H1 (cell line): ENCODE measurements around the gene DYSF.

Source experiments
- ASH2L ChIP-seq: fragments of 200-600, 300-600 bp; sonication (generic); IDR thresholded peaks from one replicate; pipeline ENCODE4 v1.7.1; 2017; ENCODE audit warnings: low read length
- ATF3 ChIP-seq: IDR thresholded peaks from 2 replicates; pipeline ENCODE4 v1.6.1; 2011; ENCODE audit warnings: low read depth, mild to moderate bottlenecking, low read length; ENCODE audit not compliant: insufficient read depth
- BCL11A ChIP-seq, 2 experiments: IDR thresholded peaks; one replicate each; pipeline ENCODE4 v1.6.1; 2011; ENCODE audit warnings: low read depth in 2 of 2, low read length in 2 of 2, mild to moderate bottlenecking in 2 of 2
- CHD2 ChIP-seq: IDR thresholded peaks from 2 replicates; pipeline ENCODE4 v1.6.1; 2012; ENCODE audit warnings: low read length, improper control_type of control experiment
- CTCF ChIP-seq, 3 experiments: IDR thresholded peaks; 1 replicate in 2 of 3; 2 replicates in 1 of 3; pipeline versions ENCODE4 v1.5.1 to v1.6.1; 2011; ENCODE audit warnings: low read length in 3 of 3, mild to moderate bottlenecking in 3 of 3, inconsistent platforms in 2 of 3, low read depth in 1 of 3, moderate library complexity in 1 of 3; ENCODE audit not compliant: insufficient read depth in 1 of 3; ENCODE audit errors: control extremely low read depth in 1 of 3
- EP300 ChIP-seq, 2 experiments: IDR thresholded peaks; 1 replicate in 1 of 2; 2 replicates in 1 of 2; pipeline ENCODE4 v1.6.1; 2011 to 2012; ENCODE audit warnings: low read depth in 2 of 2, low read length in 2 of 2, mild to moderate bottlenecking in 2 of 2, borderline replicate concordance in 1 of 2, inconsistent platforms in 1 of 2, moderate library complexity in 1 of 2
- EZH2 ChIP-seq: fragments of 200-600 bp; sonication (generic); IDR thresholded peaks from 2 replicates; pipeline ENCODE4 v1.7.1; 2012; ENCODE audit warnings: low read depth, mild to moderate bottlenecking, moderate library complexity, low read length, inconsistent platforms; ENCODE audit not compliant: severe bottlenecking
- POLR2A ChIP-seq, 2 experiments: IDR thresholded peaks; 1 replicate in 1 of 2; 2 replicates in 1 of 2; pipeline ENCODE4 v1.6.1; 2011; ENCODE audit warnings: low read depth in 2 of 2, low read length in 2 of 2, mild to moderate bottlenecking in 2 of 2; ENCODE audit errors: control extremely low read depth in 1 of 2
- RAD21 ChIP-seq, 2 experiments: IDR thresholded peaks in 1 of 2; conservative IDR thresholded peaks in 1 of 2; 2 replicates each; pipeline ENCODE4 v1.6.1; 2011; ENCODE audit warnings: low read depth in 2 of 2, low read length in 2 of 2, improper control_type of control experiment in 1 of 2, inconsistent platforms in 1 of 2, mild to moderate bottlenecking in 1 of 2, moderate library complexity in 1 of 2
- RXRA ChIP-seq: IDR thresholded peaks from 2 replicates; pipeline ENCODE4 v1.6.1; 2011; ENCODE audit warnings: low read depth, mild to moderate bottlenecking, low read length, moderate library complexity; ENCODE audit not compliant: insufficient read depth
- SIN3A ChIP-seq, 2 experiments: IDR thresholded peaks in 1 of 2; conservative IDR thresholded peaks in 1 of 2; 2 replicates each; pipeline ENCODE4 v1.6.1; 2011 to 2012; ENCODE audit warnings: low read length in 2 of 2, improper control_type of control experiment in 1 of 2, low read depth in 1 of 2, mild to moderate bottlenecking in 1 of 2
- SP1 ChIP-seq: IDR thresholded peaks from 2 replicates; pipeline ENCODE4 v1.6.1; 2011; ENCODE audit warnings: low read depth, low read length
- YY1 ChIP-seq: IDR thresholded peaks from 2 replicates; pipeline ENCODE4 v1.6.1; 2011; ENCODE audit warnings: low read depth, mild to moderate bottlenecking, low read length
- TF ChIP-seq, protein P1 (sequence below): IDR thresholded peaks from 2 replicates; pipeline ENCODE4 v1.6.1; 2012; ENCODE audit warnings: low read length, inconsistent platforms

DNA sequence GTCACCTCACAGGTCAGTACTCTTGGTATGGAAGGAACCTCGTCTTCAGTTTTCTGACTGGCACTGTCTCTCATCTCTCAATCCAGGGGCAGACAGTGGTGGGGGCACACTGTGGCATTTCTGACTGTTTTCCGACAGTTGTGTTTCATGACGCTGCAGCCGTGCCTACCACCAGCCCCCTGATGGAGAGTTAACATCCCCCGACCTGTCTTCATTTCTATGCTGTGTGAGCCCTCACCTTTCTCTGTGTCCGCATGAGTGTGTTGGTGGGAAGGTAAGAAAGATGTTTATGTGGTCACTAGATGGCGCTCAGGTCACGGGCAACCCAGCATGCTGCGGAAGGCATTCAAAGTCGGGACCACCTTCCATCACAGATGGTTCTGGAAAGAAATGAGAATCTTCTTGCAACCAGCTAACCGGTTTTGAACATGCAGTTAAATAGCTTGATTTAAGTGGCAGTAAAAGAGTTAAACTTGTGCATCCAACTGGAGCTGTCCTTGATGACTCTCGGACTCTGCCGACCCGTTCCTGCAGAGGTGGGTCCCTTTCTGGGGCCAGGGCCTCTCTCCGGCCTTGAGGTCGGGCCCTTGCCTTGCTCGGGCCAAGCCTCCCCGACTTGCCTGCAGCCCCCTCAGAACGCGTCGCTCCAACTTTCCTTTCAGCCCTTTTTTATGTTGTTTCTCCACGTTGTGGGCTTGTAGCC lies 92.4 kb downstream of the DYSF start:
- TF ChIP-seq EZH2 (no peak), POLR2A (IDR thresholded peaks at IDR 0.05; ENCODE audit: control extremely low read depth in 1 of 2, low read depth in 2 of 2, low read length in 2 of 2) (no peak), ASH2L (no peak), EP300 (IDR thresholded peaks at IDR 0.05; ENCODE audit: borderline replicate concordance in 1 of 2, low read depth in 2 of 2, low read length in 2 of 2) (no peak), ATF3 (no peak), CTCF (IDR thresholded peaks at IDR 0.05; ENCODE audit: control extremely low read depth in 1 of 3, insufficient read depth in 1 of 3, low read depth in 1 of 3, low read length in 3 of 3) (peak; percentile 78 to 91 (median 89)), RAD21 (IDR thresholded peaks at IDR 0.05 in 1 of 2, conservative IDR thresholded peaks at IDR 0.05 in 1 of 2; ENCODE audit: low read depth in 2 of 2, low read length in 2 of 2) (peak; percentile 96 to 97), SP1 (no peak), CHD2 (no peak), SIN3A (conservative IDR thresholded peaks at IDR 0.05 in 1 of 2, IDR thresholded peaks at IDR 0.05 in 1 of 2; ENCODE audit: low read depth in 1 of 2, low read length in 2 of 2) (no peak), YY1 (no peak), BCL11A (IDR thresholded peaks at IDR 0.05; ENCODE audit: low read depth in 2 of 2, low read length in 2 of 2) (no peak), RXRA (no peak)
- TF ChIP-seq, protein P1, sequence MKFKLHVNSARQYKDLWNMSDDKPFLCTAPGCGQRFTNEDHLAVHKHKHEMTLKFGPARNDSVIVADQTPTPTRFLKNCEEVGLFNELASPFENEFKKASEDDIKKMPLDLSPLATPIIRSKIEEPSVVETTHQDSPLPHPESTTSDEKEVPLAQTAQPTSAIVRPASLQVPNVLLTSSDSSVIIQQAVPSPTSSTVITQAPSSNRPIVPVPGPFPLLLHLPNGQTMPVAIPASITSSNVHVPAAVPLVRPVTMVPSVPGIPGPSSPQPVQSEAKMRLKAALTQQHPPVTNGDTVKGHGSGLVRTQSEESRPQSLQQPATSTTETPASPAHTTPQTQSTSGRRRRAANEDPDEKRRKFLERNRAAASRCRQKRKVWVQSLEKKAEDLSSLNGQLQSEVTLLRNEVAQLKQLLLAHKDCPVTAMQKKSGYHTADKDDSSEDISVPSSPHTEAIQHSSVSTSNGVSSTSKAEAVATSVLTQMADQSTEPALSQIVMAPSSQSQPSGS = no peak
